Measurements from ENCODE around the gene ATOSA.

GRCh38 chr15:52680041-52680391 is 828 bp upstream of the ATOSA start:
- TF ChIP-seq EZH2 (IDR thresholded peaks at IDR 0.05; ENCODE audit: borderline replicate concordance, low read depth, low read length, severe bottlenecking), result no peak
- TF ChIP-seq CTCF (IDR thresholded peaks at IDR 0.05; ENCODE audit: borderline replicate concordance, extremely low read depth, low read length, poor library complexity, severe bottlenecking), result no peak

All from DND-41 (cell line).